GM21528 (cell line): ENCODE data around the gene INPP5E.

Experiments
- ATAC-seq: cut with Tn5 transposase; IDR thresholded peaks from one replicate; pipeline ENCODE4 v1.9.1; 2021; ENCODE audit warnings: mild to moderate bottlenecking, moderate library complexity; ENCODE audit not compliant: unreplicated experiment, low FRiP score

INPP5E gene

GRCh38 chr9:136391737-136392537 lies 47.7 kb downstream of the INPP5E start:
- no peak for ATAC-seq

GRCh38 chr9:136389396-136389795 lies 50.2 kb downstream of the INPP5E start:
- ATAC-seq = no peak

DNA sequence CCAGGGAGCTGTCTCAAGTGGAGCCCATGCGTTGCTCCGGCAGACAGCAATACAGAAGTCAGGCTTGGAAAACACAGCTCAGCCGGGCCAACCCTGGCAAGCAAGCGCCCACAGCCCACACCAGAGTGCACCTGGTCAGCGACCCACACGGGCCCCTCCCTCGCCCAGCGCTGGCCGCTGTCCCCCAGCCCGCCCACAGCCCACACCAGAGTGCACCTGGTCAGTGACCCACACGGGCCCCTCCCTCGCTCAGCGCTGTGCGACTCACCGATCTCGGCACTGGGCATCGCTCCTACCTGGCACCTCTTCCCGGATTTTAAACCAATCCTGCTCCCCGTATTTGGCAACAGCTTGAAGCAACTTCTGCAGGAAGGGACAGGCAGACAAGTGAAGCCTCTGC lies 52.4 kb downstream of the INPP5E start:
- no peak for ATAC-seq

- no peak for ATAC-seq
These were observed 53.6 kb downstream of the INPP5E start for GRCh38 chr9:136386018-136386417.

- no peak for ATAC-seq
These were observed 54.6 kb downstream of the INPP5E start for GRCh38 chr9:136385015-136385414.

DNA sequence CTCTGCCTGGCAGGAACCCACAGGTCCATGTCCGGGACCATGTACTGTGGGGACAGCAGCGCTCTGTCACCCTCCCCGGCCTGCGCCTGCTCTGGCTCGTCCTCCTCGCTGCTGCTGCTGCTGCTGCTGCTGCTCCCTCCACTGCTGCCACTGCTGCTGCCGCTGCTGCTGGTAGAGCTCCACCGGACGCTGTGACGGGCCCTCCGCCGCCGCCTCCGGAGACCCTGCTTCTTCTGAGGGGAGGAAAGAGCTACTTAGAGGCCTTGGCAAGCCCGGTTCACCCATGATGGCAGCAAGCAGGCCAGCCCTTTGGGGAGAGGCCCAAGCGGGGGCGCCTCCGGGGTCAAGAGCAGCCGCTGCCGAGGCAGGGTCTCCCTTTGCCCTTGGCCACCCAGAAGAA lies 56.2 kb downstream of the INPP5E start:
- no peak for ATAC-seq

- ATAC-seq = no peak
These were observed 57.6 kb downstream of the INPP5E start for GRCh38 chr9:136381966-136382513.

GRCh38 chr9:136381311-136381710 lies 58.3 kb downstream of the INPP5E start:
- ATAC-seq = no peak

GRCh38 chr9:136380381-136380780 lies 59.3 kb downstream of the INPP5E start:
- no peak for ATAC-seq

- no peak for ATAC-seq
These were observed 59.8 kb downstream of the INPP5E start for GRCh38 chr9:136379891-136380290.

DNA sequence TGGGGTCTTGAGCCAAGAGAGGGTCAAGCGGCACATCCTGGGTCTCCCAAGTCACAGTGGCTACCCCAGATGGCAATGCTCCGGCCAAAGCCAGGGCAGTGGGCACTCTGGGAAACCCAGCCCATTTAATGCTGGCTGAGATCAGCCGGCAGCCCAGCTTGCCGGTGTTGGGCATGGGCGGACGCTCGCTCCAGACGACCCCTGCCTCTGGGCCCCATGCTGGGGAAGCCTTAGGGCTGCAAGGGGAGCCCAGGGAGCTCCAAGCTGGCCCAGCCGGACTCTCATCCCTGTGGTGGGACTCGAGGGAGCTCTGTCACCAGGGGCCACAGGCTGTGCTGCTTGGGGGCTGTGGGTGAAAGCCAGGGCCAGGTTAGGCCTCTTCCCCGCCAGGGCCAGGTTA lies 60.2 kb downstream of the INPP5E start:
- no peak for ATAC-seq

- ATAC-seq = no peak
These were observed 60.7 kb downstream of the INPP5E start for GRCh38 chr9:136379003-136379287.
